GM23248 (cell line): ENCODE data around the gene TRIM59. TPM values are rescaled to one million over a fixed set of nuclear protein-coding genes. Genes with fewer than 3 reads are reported as not detected.
"Not testable (repeated sequence)": the region's sequence is repeated elsewhere in the genome, so short reads cannot be mapped to it uniquely, and the experiment has no call there.

ENCODE experiments used
- DNase-seq: peaks from one replicate; pipeline ENCODE4 v3.0.0-alpha.2; 2015
- H2AFZ ChIP-seq: fragments of 200-600 bp; sonication (generic); 2 replicates; pipeline ENCODE4 v1.6.1; 2016; ENCODE audit warnings: antibody characterized with exemption
- H3F3A ChIP-seq: fragments of 200-600 bp; sonication (generic); 2 replicates; pipeline ENCODE4 v1.6.1; 2016; ENCODE audit warnings: mild to moderate bottlenecking, antibody characterized with exemption, mixed run types; ENCODE audit not compliant: insufficient read depth
- H3K27ac ChIP-seq: fragments of 200-600 bp; sonication (generic); 2 replicates; pipeline ENCODE4 v1.5.1; 2016; ENCODE audit warnings: mild to moderate bottlenecking
- H3K27me3 ChIP-seq: fragments of 200-600 bp; sonication (generic); replicated peaks from 2 replicates; pipeline ENCODE4 v1.6.1; 2016; ENCODE audit warnings: mild to moderate bottlenecking; ENCODE audit not compliant: insufficient read depth
- H3K36me3 ChIP-seq: fragments of 200-600 bp; sonication (generic); 2 replicates; pipeline ENCODE4 v1.6.1; 2016; ENCODE audit warnings: low read depth, mild to moderate bottlenecking
- H3K4me1 ChIP-seq: fragments of 200-600 bp; sonication (generic); 2 replicates; pipeline ENCODE4 v1.6.1; 2016; ENCODE audit warnings: mild to moderate bottlenecking; ENCODE audit not compliant: insufficient read depth
- H3K4me2 ChIP-seq: fragments of 200-600 bp; sonication (generic); one replicate; pipeline ENCODE4 v1.6.1; 2016; ENCODE audit warnings: mild to moderate bottlenecking; ENCODE audit not compliant: unreplicated experiment
- H3K4me3 ChIP-seq: fragments of 200-600 bp; sonication (generic); 2 replicates; pipeline ENCODE4 v1.5.1; 2016; ENCODE audit warnings: mild to moderate bottlenecking
- H3K79me2 ChIP-seq: fragments of 200-600 bp; sonication (generic); 2 replicates; pipeline ENCODE4 v1.6.1; 2016; ENCODE audit warnings: mild to moderate bottlenecking; ENCODE audit not compliant: insufficient read depth
- H3K9ac ChIP-seq: fragments of 200-600 bp; sonication (generic); 2 replicates; pipeline ENCODE4 v1.6.1; 2016; ENCODE audit warnings: mild to moderate bottlenecking
- H3K9me2 ChIP-seq: fragments of 200-600 bp; sonication (generic); 2 replicates; pipeline ENCODE4 v1.6.1; 2016; ENCODE audit warnings: mixed run types, mild to moderate bottlenecking, moderate library complexity; ENCODE audit not compliant: insufficient read depth
- H3K9me3 ChIP-seq: fragments of 200-600 bp; sonication (generic); one replicate; pipeline ENCODE4 v1.6.1; 2017; ENCODE audit warnings: low read depth
- H4K20me1 ChIP-seq: fragments of 200-600 bp; sonication (generic); 2 replicates; pipeline ENCODE4 v1.6.0; 2016; ENCODE audit not compliant: insufficient read depth
- EZH2 ChIP-seq: fragments of 200-600 bp; sonication (generic); IDR thresholded peaks from 2 replicates; pipeline ENCODE4 v1.6.1; 2018; ENCODE audit warnings: antibody characterized with exemption, mild to moderate bottlenecking; ENCODE audit not compliant: insufficient read depth, poor library complexity, severe bottlenecking
- EZH2phosphoT487 ChIP-seq: fragments of 200-600 bp; sonication (generic); IDR thresholded peaks from 2 replicates; pipeline ENCODE4 v1.6.1; 2018; ENCODE audit warnings: antibody characterized with exemption, moderate library complexity, mild to moderate bottlenecking, low read depth; ENCODE audit not compliant: insufficient read depth
- WGBS, 2 experiments: methylation state at CpG; one replicate each; pipeline ENCODE4 v1.1.6; 2015 to 2017; ENCODE audit warnings: low lambda C conversion rate in 2 of 2, low coverage in 1 of 2; ENCODE audit errors: missing lambda C conversion rate in 2 of 2; 5-methylcytosine and 5-hydroxymethylcytosine counted together
- in situ Hi-C: fragments of 300-500 bp; cut with MboI; formaldehyde crosslinking; loops from 2 replicates; pipeline ENCODE4 v1.15.0; 2020
- polyA plus RNA-seq: library from polyadenylated mRNA; unstranded; fragments of >200 nt; fragmentation: Nextera tagmentation; extraction: Ambion mirVana; gene quantifications from 2 replicates; pipeline ENCODE4 v1.2.1, GENCODE V29; 2016
- total RNA-seq: library from RNA; depleted of rRNA; stranded (reverse); fragments of >200 nt; shearing (Covaris generic); gene quantifications from 2 replicates; pipeline ENCODE4 v1.2.3, GENCODE V29; 2014

TRIM59 gene
- total and polyA plus RNA-seq, 2 experiments from 2014 or later: 14.8 to 23.9 TPM

GRCh38 chr3:160458151-160458550, 8.6 kb upstream of the TRIM59 start:
- TF ChIP-seq EZH2 (no peak), EZH2phosphoT487 (no peak)
- Histone ChIP-seq H2AFZ (no peak overlapping the region), H3K4me2 (no peak overlapping the region), H3K36me3 (no peaks in the 10 kb centered on the region), H3F3A (no peaks in the 10 kb centered on the region; the same call in 1 of the 2 replicates), H3K79me2 (no peaks in the 10 kb centered on the region), H3K9me2 (no peaks in the 10 kb centered on the region), H3K27me3 (no peaks in the 10 kb centered on the region), H3K4me1 (no peaks in the 10 kb centered on the region), H3K4me3 (no peak overlapping the region), H3K9ac (no peak overlapping the region), H3K27ac (no peak overlapping the region), H4K20me1 (no peaks in the 10 kb centered on the region), H3K9me3 (no peaks in the 10 kb centered on the region)
- 80 to 82% methylated on average over 4 of the region's 4 CpGs for WGBS, 2 experiments
- in situ Hi-C loops: no loop called here
- DNase-seq: no peak

- 96 to 99% methylated on average over 3 of the region's 3 CpGs for WGBS, 2 experiments
- Histone ChIP-seq H3K4me3 (no peak overlapping the region), H3K9me2 (no peaks in the 10 kb centered on the region), H3K27me3 (no peaks in the 10 kb centered on the region), H3K79me2 (no peaks in the 10 kb centered on the region), H2AFZ (no peak overlapping the region), H3K36me3 (no peaks in the 10 kb centered on the region), H3K9ac (no peak overlapping the region), H4K20me1 (no peaks in the 10 kb centered on the region), H3K27ac (no peak overlapping the region), H3K4me2 (no peak overlapping the region), H3F3A (no peaks in the 10 kb centered on the region; the same call in 1 of the 2 replicates), H3K4me1 (peaks cover 10% of the 10 kb centered on the region), H3K9me3 (no peaks in the 10 kb centered on the region)
- no peak for DNase-seq
- no peak for TF ChIP-seq EZH2phosphoT487
- no peak for TF ChIP-seq EZH2
- in situ Hi-C loops: no loop called here
Measured at GRCh38 chr3:160455846-160456245, 6.3 kb upstream of the TRIM59 start.

DNA sequence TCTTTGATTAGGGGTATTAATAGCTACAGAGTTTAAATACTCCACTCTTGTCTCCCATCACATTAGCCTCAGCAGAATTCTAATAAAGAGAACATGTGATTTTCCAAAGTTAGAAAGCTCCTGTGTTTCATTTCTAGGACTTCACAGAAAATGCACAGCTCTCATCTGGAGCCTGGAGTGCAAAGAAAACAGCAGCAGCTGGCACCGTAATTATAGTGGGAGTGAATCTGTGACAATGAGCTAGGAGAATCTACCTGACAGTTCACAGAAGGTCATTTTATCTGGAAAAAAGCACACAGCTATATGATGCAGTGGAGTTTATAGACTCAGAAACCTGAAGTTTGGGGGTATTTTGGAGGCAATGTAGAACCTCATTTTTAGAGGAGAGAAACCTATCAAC, 5.4 kb upstream of the TRIM59 start:
- H3K4me1 ChIP-seq: peaks cover 18% of the 10 kb centered on the region
- H3K36me3 ChIP-seq: no peaks in the 10 kb centered on the region
- H3K27me3 ChIP-seq: no peaks in the 10 kb centered on the region
- no peak for DNase-seq
- H3K27ac ChIP-seq: no peak overlapping the region
- no peaks in the 10 kb centered on the region for H3K9me3 ChIP-seq
- no peaks in the 10 kb centered on the region for H4K20me1 ChIP-seq
- H2AFZ ChIP-seq: peak overlapping the region; percentile 57; the same call in 1 of the 2 replicates
- in situ Hi-C loops: no loop called here
- no peak for TF ChIP-seq EZH2phosphoT487
- TF ChIP-seq EZH2: no peak
- H3K9ac ChIP-seq: no peak overlapping the region
- H3K4me2 ChIP-seq: no peak overlapping the region
- peaks cover 8% of the 10 kb centered on the region for H3F3A ChIP-seq
- WGBS, 2 experiments: 21 to 26% methylated on average over 1 of the region's 1 CpG
- H3K4me3 ChIP-seq: no peak overlapping the region
- H3K9me2 ChIP-seq: no peaks in the 10 kb centered on the region
- H3K79me2 ChIP-seq: no peaks in the 10 kb centered on the region

DNA sequence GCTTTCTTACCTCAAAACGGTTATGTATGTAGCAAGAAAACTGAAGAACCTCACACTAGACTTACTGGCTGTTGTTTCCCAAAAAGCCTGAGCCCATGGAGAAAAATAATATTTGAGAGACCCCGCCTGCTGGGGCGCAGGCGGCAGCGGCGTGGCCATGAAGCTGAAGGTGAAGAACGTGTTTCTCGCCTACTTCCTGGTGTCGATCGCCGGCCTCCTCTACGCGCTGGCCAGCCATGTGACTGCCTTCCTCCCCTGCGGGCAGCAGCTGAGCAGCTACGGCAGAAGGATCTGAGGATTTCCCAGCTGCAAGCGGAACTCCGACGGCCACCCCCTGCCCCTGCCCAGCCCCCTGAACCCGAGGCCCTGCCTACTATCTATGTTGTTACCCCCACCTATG, 2.7 kb upstream of the TRIM59 start:
- H3K4me3 ChIP-seq, H4K20me1 ChIP-seq, H3K9me2 ChIP-seq, H2AFZ ChIP-seq, H3K4me2 ChIP-seq, H3K9ac ChIP-seq, H3K27me3 ChIP-seq, in situ Hi-C loops, H3K27ac ChIP-seq, DNase-seq, H3K9me3 ChIP-seq, H3K36me3 ChIP-seq: not testable (repeated sequence)
- Histone ChIP-seq H3K79me2 (peaks cover 17% of the 10 kb centered on the region), H3K4me1 (peaks cover 31% of the 10 kb centered on the region), H3F3A (peaks cover 14% of the 10 kb centered on the region)
- WGBS, 2 experiments: 96 to 97% methylated on average over 10 to 19 of the region's 19 CpGs

DNA sequence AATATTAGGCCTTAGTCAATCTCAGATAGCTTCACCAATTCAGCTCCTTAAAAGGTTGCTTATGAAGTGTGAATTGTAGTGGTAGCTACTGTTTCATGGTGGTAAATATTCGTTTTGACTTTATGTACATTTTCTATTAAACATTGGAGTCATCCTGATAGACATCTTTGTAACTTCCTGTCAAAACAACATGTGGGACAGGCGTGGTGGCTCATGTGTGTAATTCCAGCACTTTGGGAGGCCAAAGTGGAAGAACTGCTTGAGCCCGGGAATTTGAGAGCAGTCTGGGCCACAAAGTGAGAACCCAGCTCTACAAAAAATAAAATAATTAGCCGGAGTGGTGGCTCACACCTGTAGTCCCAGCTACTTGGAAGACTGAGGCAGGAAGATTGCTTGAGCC, 2.0 kb upstream of the TRIM59 start:
- in situ Hi-C loops: no loop called here
- H3K27ac ChIP-seq: no peak overlapping the region
- H3K79me2 ChIP-seq: peaks cover 23% of the 10 kb centered on the region
- H3K27me3 ChIP-seq: no peaks in the 10 kb centered on the region
- H3F3A ChIP-seq: peaks cover 14% of the 10 kb centered on the region
- peaks cover 37% of the 10 kb centered on the region for H3K4me1 ChIP-seq
- H3K9ac ChIP-seq: no peak overlapping the region
- no peaks in the 10 kb centered on the region for H3K9me3 ChIP-seq
- H4K20me1 ChIP-seq: no peaks in the 10 kb centered on the region
- H3K36me3 ChIP-seq: no peaks in the 10 kb centered on the region
- H2AFZ ChIP-seq: 0 out of 2 replicates have a peak overlapping the region, but pooled peaks have one; percentile 9
- no peak for TF ChIP-seq EZH2
- TF ChIP-seq EZH2phosphoT487: no peak
- H3K9me2 ChIP-seq: no peaks in the 10 kb centered on the region
- 59 to 67% methylated on average over 4 of the region's 4 CpGs for WGBS, 2 experiments
- no peak overlapping the region for H3K4me3 ChIP-seq
- DNase-seq: no peak
- H3K4me2 ChIP-seq: no peak overlapping the region
